Measurements from ENCODE around the gene SMIM36. TPM values are rescaled to one million over a fixed set of nuclear protein-coding genes. Genes with fewer than 3 reads are reported as not detected.

The SMIM36 gene
- total and polyA plus RNA-seq, 12 donors, result not detected

GRCh38 chr17:55411463-55411855 is 99.8 kb downstream of the SMIM36 start:
- no peak for TF ChIP-seq CTCF (IDR thresholded peaks at IDR 0.05)
- WGBS, 2 donors, result 44 to 76% methylated on average over 1 of the region's 1 CpG
- intact Hi-C loops (cut with DNase I), result loop anchor here in 3 of 10 donors (1.0 to 10.0 kb wide), 3 partner anchors 19 to 343 kb away; partner anchors contain the start of genes PCTP (in 1 of the 3) and SMIM36 (in 1 of the 3)
- no peaks in the 10 kb centered on the region for H3K9me3 ChIP-seq
- H3K4me1 ChIP-seq, result peaks cover 0 to 30% (median 12%) of the 10 kb centered on the region in 9 donors
- no peak for DNase-seq
- H3K36me3 ChIP-seq, result peaks cover 0 to 78% (median 24%) of the 10 kb centered on the region in 9 donors
- H3K27me3 ChIP-seq, result no peaks in the 10 kb centered on the region
- H3K4me3 ChIP-seq, result no peak overlapping the region
- H3K27ac ChIP-seq, result peak overlapping the region in 6 of 10 donors; percentile 26 to 50 (median 45)
- ATAC-seq, result no peak

GRCh38 chr17:55410722-55411462 is 100.4 kb downstream of the SMIM36 start:
- Histone ChIP-seq H3K27ac (peak overlapping the region in 9 of 10 donors; percentile 15 to 50 (median 32)), H3K9me3 (no peaks in the 10 kb centered on the region), H3K36me3 (peaks cover 0 to 83% (median 24%) of the 10 kb centered on the region in 9 donors), H3K4me1 (peaks cover 0 to 24% (median 9%) of the 10 kb centered on the region in 9 donors), H3K27me3 (no peaks in the 10 kb centered on the region), H3K4me3 (no peak overlapping the region)
- intact Hi-C loops (cut with DNase I), result loop anchor here in 3 of 10 donors (1.0 to 10.0 kb wide), 3 partner anchors 19 to 344 kb away; partner anchors contain the start of genes PCTP (in 1 of the 3) and SMIM36 (in 1 of the 3)
- ATAC-seq (peak in 7 of 8 donors; percentile 44 to 86 (median 77)), DNase-seq (peak in 1 of 2 donors; percentile 42)
- WGBS, 2 donors, result 46 to 63% methylated on average over 5 of the region's 5 CpGs
- no peak for TF ChIP-seq CTCF (IDR thresholded peaks at IDR 0.05)

GRCh38 chr17:55409030-55409800 is 102.0 kb downstream of the SMIM36 start:
- peaks cover 0 to 13% (median 2%) of the 10 kb centered on the region in 9 donors for H3K4me1 ChIP-seq
- H3K27me3 ChIP-seq, result no peaks in the 10 kb centered on the region
- H3K27ac ChIP-seq, result peak overlapping the region in 1 of 10 donors; percentile 13
- DNase-seq (no peak), ATAC-seq (no peak)
- intact Hi-C loops (cut with DNase I), result no loop called here
- no peak for TF ChIP-seq CTCF (IDR thresholded peaks at IDR 0.05)
- H3K36me3 ChIP-seq, result peaks cover 0 to 100% (median 26%) of the 10 kb centered on the region in 9 donors
- H3K9me3 ChIP-seq, result no peaks in the 10 kb centered on the region
- WGBS, 2 donors, result 90 to 92% methylated on average over 4 of the region's 4 CpGs
- no peak overlapping the region for H3K4me3 ChIP-seq
